Endothelial cell of umbilical vein (primary cell): ENCODE data around the gene WIF1. TPM values are rescaled to one million over a fixed set of nuclear protein-coding genes. Genes with fewer than 3 reads are reported as not detected.

Experiments
- BruUV-seq: library from RNA; stranded (reverse); fragments of 400-500 nt; replicated peaks from 2 replicates; lab custom pipeline; 2021; lab: Mats Ljungman, UMichigan
- CTCF ChIA-PET: fragments of 300-600, 350-600 bp; sonication (Branson Sonifier 250); formaldehyde crosslinking; loops from one replicate; lab custom pipeline; 2021; ENCODE audit warnings: antibody characterized with exemption, inconsistent platforms; lab: Charles Lee
- POLR2A ChIA-PET: fragments of 300-600, 350-600 bp; sonication (Branson Sonifier 250); formaldehyde crosslinking; loops from one replicate; lab custom pipeline; 2021; ENCODE audit warnings: antibody characterized with exemption, inconsistent platforms; lab: Charles Lee
- DNase-seq: peaks from one replicate; pipeline ENCODE4 v3.0.0-alpha.2; 2011; ENCODE audit warnings: low read depth, low spot score
- FAIRE-seq: peaks from 2 replicates; lab custom pipeline; 2011; peaks lifted over from hg19 to GRCh38; lab: Jason Lieb, UNC
- H2AFZ ChIP-seq: 2 replicates; pipeline ENCODE4 v1.6.0; 2012; ENCODE audit warnings: low read depth, low read length, control low read depth, inconsistent platforms
- H3K27ac ChIP-seq: 2 replicates; pipeline ENCODE4 v1.5.1; 2011; ENCODE audit warnings: low read depth, mild to moderate bottlenecking, control low read depth, low read length, moderate library complexity; ENCODE audit not compliant: insufficient read depth
- H3K27me3 ChIP-seq, 2 experiments: 2 replicates each; pipeline versions ENCODE4 v1.6.0 to v1.6.1; 2011; ENCODE audit warnings: low read length in 2 of 2, mixed read lengths in 1 of 2; ENCODE audit not compliant: control insufficient read depth in 2 of 2, insufficient read depth in 2 of 2
- H3K36me3 ChIP-seq, 2 experiments: 2 replicates in 1 of 2; 3 replicates in 1 of 2; pipeline ENCODE4 v1.5.1; 2011; ENCODE audit warnings: low read length in 2 of 2, mild to moderate bottlenecking in 1 of 2, moderate library complexity in 1 of 2; ENCODE audit not compliant: control insufficient read depth in 2 of 2, insufficient read depth in 2 of 2; ENCODE audit errors: extremely low read depth in 1 of 2
- H3K4me1 ChIP-seq: 3 replicates; pipeline ENCODE4 v1.5.1; 2011; ENCODE audit warnings: mild to moderate bottlenecking, low read length; ENCODE audit not compliant: control insufficient read depth, insufficient read depth; ENCODE audit errors: extremely low read depth
- H3K4me2 ChIP-seq: 2 replicates; pipeline ENCODE4 v1.6.1; 2011; ENCODE audit warnings: low read length, control low read depth, mixed read lengths; ENCODE audit not compliant: insufficient read depth
- H3K4me3 ChIP-seq, 3 experiments: fragments of 200-600 bp in 1 of 3; sonication (generic), shearing (Covaris generic) in 1 of 3; replicated peaks in 1 of 3; 2 replicates each; pipeline ENCODE4 v1.5.1; 2011 to 2016; ENCODE audit warnings: control low read depth in 3 of 3, low read length in 3 of 3, mild to moderate bottlenecking in 2 of 3, inconsistent platforms in 1 of 3, low read depth in 1 of 3, moderate library complexity in 1 of 3; ENCODE audit not compliant: insufficient read depth in 1 of 3
- H3K79me2 ChIP-seq: 2 replicates; pipeline ENCODE4 v1.6.0; 2012; ENCODE audit warnings: low read length, inconsistent platforms; ENCODE audit not compliant: control insufficient read depth, insufficient read depth
- H3K9ac ChIP-seq: replicated peaks from 2 replicates; pipeline ENCODE3; 2011; ENCODE audit warnings: low read length, control low read depth; ENCODE audit not compliant: insufficient read depth; ENCODE audit errors: extremely low read depth
- H3K9me1 ChIP-seq: replicated peaks from 3 replicates; pipeline ENCODE4 v1.6.0; 2011; ENCODE audit warnings: mild to moderate bottlenecking, low read length; ENCODE audit not compliant: control insufficient read depth, insufficient read depth; ENCODE audit errors: extremely low read depth
- H3K9me3 ChIP-seq: replicated peaks from 2 replicates; pipeline ENCODE4 v1.5.1; 2012; ENCODE audit warnings: low read length, inconsistent platforms; ENCODE audit not compliant: control insufficient read depth, insufficient read depth
- H4K20me1 ChIP-seq: replicated peaks from 2 replicates; pipeline ENCODE3; 2011; ENCODE audit warnings: mild to moderate bottlenecking, low read length; ENCODE audit not compliant: control insufficient read depth, insufficient read depth; ENCODE audit errors: extremely low read depth
- EZH2 ChIP-seq: IDR thresholded peaks from 2 replicates; pipeline ENCODE4 v1.6.1; 2012; ENCODE audit warnings: borderline replicate concordance, low read depth, mild to moderate bottlenecking, moderate library complexity, low read length, inconsistent platforms; ENCODE audit not compliant: severe bottlenecking
- FOS ChIP-seq: IDR thresholded peaks from 2 replicates; pipeline ENCODE4 v1.6.1; 2011; ENCODE audit warnings: mild to moderate bottlenecking, low read length, moderate library complexity, borderline replicate concordance; ENCODE audit not compliant: insufficient read depth
- GATA2 ChIP-seq: IDR thresholded peaks from 2 replicates; pipeline ENCODE4 v1.7.0; 2011; ENCODE audit warnings: low read depth, mild to moderate bottlenecking, moderate library complexity, mixed read lengths, low read length; ENCODE audit not compliant: insufficient read length, insufficient read depth
- JUN ChIP-seq: IDR thresholded peaks from 2 replicates; pipeline ENCODE4 v1.6.1; 2011; ENCODE audit warnings: borderline replicate concordance, low read depth; ENCODE audit not compliant: insufficient read length, insufficient read depth
- MYC ChIP-seq: IDR thresholded peaks from one replicate; pipeline ENCODE4 v1.6.1; 2011; ENCODE audit warnings: mild to moderate bottlenecking, low read depth, low read length
- POLR2A ChIP-seq: IDR thresholded peaks from 2 replicates; pipeline ENCODE4 v1.6.1; 2012; ENCODE audit warnings: low read depth, mild to moderate bottlenecking, control low read depth, low read length
- POLR2AphosphoS5 ChIP-seq: IDR thresholded peaks from 2 replicates; pipeline ENCODE4 v1.6.1; 2012; ENCODE audit warnings: low read depth, mild to moderate bottlenecking, control low read depth, low read length, moderate library complexity; ENCODE audit not compliant: insufficient read depth
- dilution Hi-C: fragments of 300-500 bp; cut with MboI; formaldehyde crosslinking; loops from one replicate; pipeline ENCODE4 v1.15.0; 2019; ENCODE audit warnings: low sequenced_read_pairs; ENCODE audit not compliant: extremely low pct_ligation_motif_present
- intact Hi-C: fragments of 100-400 bp; cut with micrococcal nuclease; formaldehyde crosslinking; loops from one replicate; pipeline ENCODE4 v1.10.0; 2022
- polyA plus RNA-seq, 4 experiments: library from polyadenylated mRNA; depleted of rRNA in 3 of 4; stranded (reverse) in 3 of 4; unstranded in 1 of 4; fragments of >200 nt; gene quantifications; 2 replicates each; pipeline versions ENCODE4 v1.2.1 to v1.2.3, GENCODE V29; 2011 to 2012; ENCODE audit warnings: missing spikeins in 1 of 4
- total RNA-seq: library from RNA; stranded (reverse); gene quantifications from 2 replicates; pipeline ENCODE4 v1.2.3, GENCODE V29; 2021
- TF ChIP-seq, protein P1 (sequence below), 2 donors: IDR thresholded peaks; 1 replicate in 1 of 2; 2 replicates in 1 of 2; pipeline ENCODE4 v1.5.1; 2011; ENCODE audit warnings: low read length in 2 of 2, mild to moderate bottlenecking in 2 of 2, moderate library complexity in 2 of 2, control low read depth in 1 of 2, inconsistent platforms in 1 of 2, low read depth in 1 of 2; ENCODE audit not compliant: insufficient read depth in 1 of 2; ENCODE audit errors: extremely low read depth in 1 of 2
- TF ChIP-seq, protein P2 (sequence below): IDR thresholded peaks from 2 replicates; pipeline ENCODE4 v1.6.1; 2011; ENCODE audit not compliant: insufficient read depth, insufficient read length

Gene WIF1
- total and polyA plus RNA-seq, 2 donors (not counting 3 experiments of a cell fraction or from before 2014, with no cell fraction given): not detected

DNA sequence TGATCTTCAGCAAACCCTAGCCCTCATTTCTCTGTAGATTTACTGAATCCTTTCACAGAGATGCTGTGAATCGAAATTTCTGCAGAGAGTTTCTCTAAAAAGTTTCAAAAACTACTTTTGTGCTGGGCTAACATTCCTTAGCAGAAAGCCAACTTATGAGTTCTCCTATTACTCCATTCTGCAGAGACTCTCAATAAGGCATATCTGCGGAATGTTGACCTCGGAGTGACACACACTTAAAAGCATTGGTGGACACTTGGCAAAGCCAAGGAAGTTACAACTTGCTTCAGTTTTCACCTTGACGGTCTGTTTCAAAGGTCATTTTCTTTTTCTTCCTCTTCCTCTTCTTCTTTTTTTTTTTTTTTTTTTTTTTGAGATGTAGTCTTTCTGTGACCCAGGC, 75.8 kb downstream of the WIF1 start:
- Histone ChIP-seq H3K4me3 (no peak overlapping the region), H2AFZ (no peak overlapping the region), H3K27me3 (peaks cover 15% of the 10 kb centered on the region in 2 experiments), H3K4me2 (no peak overlapping the region), H3K36me3 (no peaks in the 10 kb centered on the region), H3K27ac (no peak overlapping the region), H3K9me3 (no peaks in the 10 kb centered on the region), H3K4me1 (no peaks in the 10 kb centered on the region), H4K20me1 (no peaks in the 10 kb centered on the region), H3K9ac (no peak overlapping the region), H3K79me2 (no peaks in the 10 kb centered on the region), H3K9me1 (no peaks in the 10 kb centered on the region)
- no peak for FAIRE-seq
- DNase-seq: no peak
- ChIA-PET CTCF (no interaction called here), POLR2A (no interaction called here)
- TF ChIP-seq POLR2AphosphoS5 (no peak), POLR2A (no peak), JUN (no peak), GATA2 (no peak), MYC (no peak), FOS (no peak), EZH2 (no peak)
- TF ChIP-seq, protein P1, sequence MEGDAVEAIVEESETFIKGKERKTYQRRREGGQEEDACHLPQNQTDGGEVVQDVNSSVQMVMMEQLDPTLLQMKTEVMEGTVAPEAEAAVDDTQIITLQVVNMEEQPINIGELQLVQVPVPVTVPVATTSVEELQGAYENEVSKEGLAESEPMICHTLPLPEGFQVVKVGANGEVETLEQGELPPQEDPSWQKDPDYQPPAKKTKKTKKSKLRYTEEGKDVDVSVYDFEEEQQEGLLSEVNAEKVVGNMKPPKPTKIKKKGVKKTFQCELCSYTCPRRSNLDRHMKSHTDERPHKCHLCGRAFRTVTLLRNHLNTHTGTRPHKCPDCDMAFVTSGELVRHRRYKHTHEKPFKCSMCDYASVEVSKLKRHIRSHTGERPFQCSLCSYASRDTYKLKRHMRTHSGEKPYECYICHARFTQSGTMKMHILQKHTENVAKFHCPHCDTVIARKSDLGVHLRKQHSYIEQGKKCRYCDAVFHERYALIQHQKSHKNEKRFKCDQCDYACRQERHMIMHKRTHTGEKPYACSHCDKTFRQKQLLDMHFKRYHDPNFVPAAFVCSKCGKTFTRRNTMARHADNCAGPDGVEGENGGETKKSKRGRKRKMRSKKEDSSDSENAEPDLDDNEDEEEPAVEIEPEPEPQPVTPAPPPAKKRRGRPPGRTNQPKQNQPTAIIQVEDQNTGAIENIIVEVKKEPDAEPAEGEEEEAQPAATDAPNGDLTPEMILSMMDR (IDR thresholded peaks at IDR 0.05; ENCODE audit: extremely low read depth in 1 of 2, insufficient read depth in 1 of 2, low read depth in 1 of 2, low read length in 2 of 2): no peak
- TF ChIP-seq, protein P2, sequence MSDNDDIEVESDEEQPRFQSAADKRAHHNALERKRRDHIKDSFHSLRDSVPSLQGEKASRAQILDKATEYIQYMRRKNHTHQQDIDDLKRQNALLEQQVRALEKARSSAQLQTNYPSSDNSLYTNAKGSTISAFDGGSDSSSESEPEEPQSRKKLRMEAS: no peak
- dilution Hi-C loops (no loop called here), intact Hi-C loops (no loop called here)
- BruUV-seq: no TSS peak
